Activated CD4-positive, CD25-positive, alpha-beta regulatory T cell treated with anti-CD3 and anti-CD28 coated beads, Interleukin-2, amount 50 U/mL, for 24 hours (primary cell): Measurements from ENCODE around the gene PCDHA11.
"Not testable (repeated sequence)": the region's sequence is repeated elsewhere in the genome, so short reads cannot be mapped to it uniquely, and the experiment has no call there.

ENCODE experiments used
- ATAC-seq, 2 donors: fragments of 150-1000 bp; cut with Tn5 transposase; one replicate each; pipeline ENCODE4 v1.10.0; 2021; ENCODE audit warnings: mild to moderate bottlenecking in 1 of 2, moderate library complexity in 1 of 2

PCDHA11 gene

GRCh38 chr5:140849831-140850634 is 18.7 kb upstream of the PCDHA11 start:
- not testable (repeated sequence) for ATAC-seq

- no peak for ATAC-seq
Measured at GRCh38 chr5:140855772-140856674, 12.7 kb upstream of the PCDHA11 start, which contains the start of gene PCDHA10. Gene PCDHA10 (plus strand): TSS chr5:140855897. CDS start chr5:140856049, 152 bp downstream.

GRCh38 chr5:140857177-140857986 is 11.4 kb upstream of the PCDHA11 start:
- ATAC-seq: no peak

GRCh38 chr5:140857987-140858240 is 10.8 kb upstream of the PCDHA11 start:
- no peak for ATAC-seq

- ATAC-seq: no peak
Measured at GRCh38 chr5:140862441-140863295, 6.1 kb upstream of the PCDHA11 start.

- ATAC-seq: no peak
Measured at GRCh38 chr5:140869555-140869886, 764 bp downstream of the PCDHA11 start.

- ATAC-seq: no peak
Measured at GRCh38 chr5:140870221-140871201, 1.8 kb downstream of the PCDHA11 start.

- no peak for ATAC-seq
Measured at GRCh38 chr5:140875085-140876065, 6.6 kb downstream of the PCDHA11 start, which contains the start of gene PCDHA12. Gene PCDHA12 (plus strand): TSS chr5:140875308. CDS start chr5:140875473, 165 bp downstream.

- ATAC-seq: not testable (repeated sequence)
Measured at GRCh38 chr5:140876541-140877261, 7.9 kb downstream of the PCDHA11 start.

GRCh38 chr5:140877262-140877581 is 8.5 kb downstream of the PCDHA11 start:
- ATAC-seq: no peak

GRCh38 chr5:140881889-140882590 is 13.3 kb downstream of the PCDHA11 start, which contains the start of gene PCDHA13:
Gene PCDHA13 (plus strand): TSS chr5:140882124. CDS start chr5:140882269, 145 bp downstream.
- no peak for ATAC-seq

GRCh38 chr5:140882591-140882899 is 13.8 kb downstream of the PCDHA11 start:
- no peak for ATAC-seq

GRCh38 chr5:140883373-140883772 is 14.6 kb downstream of the PCDHA11 start:
- ATAC-seq: no peak

GRCh38 chr5:140883927-140884697 is 15.4 kb downstream of the PCDHA11 start:
- ATAC-seq: no peak

GRCh38 chr5:140916325-140916724 is 47.6 kb downstream of the PCDHA11 start:
- no peak for ATAC-seq
